DMS53 treated with DMSO at 0.1 percent for 48 hours (cell line): ENCODE measurements around the gene S100A7.

ENCODE experiments used
- DNase-seq: peaks from one replicate; lab custom pipeline; 2025; ENCODE audit not compliant: unreplicated experiment; lab: John Stamatoyannopoulos, UW

The S100A7 gene

GRCh38 chr1:153460551-153460950 is at the start of gene S100A7:
TSS of gene S100A7 (minus strand) at chr1:153460651. CDS start at chr1:153459013, 1,638 bp downstream.
- no peak for DNase-seq

GRCh38 chr1:153509729-153510354 is 49.4 kb upstream of the S100A7 start:
- peak; percentile 19 for DNase-seq

- no peak for DNase-seq
These were observed 48.6 kb upstream of the S100A7 start for GRCh38 chr1:153509036-153509435.

- DNase-seq = no peak
These were observed 47.6 kb upstream of the S100A7 start for GRCh38 chr1:153507926-153508583.

GRCh38 chr1:153506831-153507413 is 46.5 kb upstream of the S100A7 start:
- no peak for DNase-seq

GRCh38 chr1:153506386-153506785 is 45.9 kb upstream of the S100A7 start:
- no peak for DNase-seq

- no peak for DNase-seq
These were observed 45.1 kb upstream of the S100A7 start for GRCh38 chr1:153505576-153505975.

- no peak for DNase-seq
These were observed 43.3 kb upstream of the S100A7 start for GRCh38 chr1:153503766-153504165.

- no peak for DNase-seq
These were observed 38.3 kb upstream of the S100A7 start for GRCh38 chr1:153498746-153499145.

GRCh38 chr1:153495536-153495935 is 35.1 kb upstream of the S100A7 start:
- DNase-seq = no peak

GRCh38 chr1:153494976-153495535 is 34.6 kb upstream of the S100A7 start:
- peak; percentile 4 for DNase-seq

GRCh38 chr1:153493343-153493960 is 33.0 kb upstream of the S100A7 start:
- DNase-seq = no peak

GRCh38 chr1:153490272-153491051 is 30.0 kb upstream of the S100A7 start:
- DNase-seq = no peak

GRCh38 chr1:153488731-153489130 is 28.3 kb upstream of the S100A7 start:
- no peak for DNase-seq

GRCh38 chr1:153487707-153488106 is 27.3 kb upstream of the S100A7 start:
- DNase-seq = no peak

GRCh38 chr1:153485863-153486262 is 25.4 kb upstream of the S100A7 start:
- no peak for DNase-seq

- DNase-seq = peak; percentile 26
These were observed 23.3 kb upstream of the S100A7 start for GRCh38 chr1:153483776-153484175.

- no peak for DNase-seq
These were observed 20.7 kb upstream of the S100A7 start for GRCh38 chr1:153481124-153481523.

GRCh38 chr1:153478692-153479618 is 18.5 kb upstream of the S100A7 start:
- no peak for DNase-seq
